Stomach (tissue), 19 donors: ENCODE data around the gene SNAP91. TPM values are rescaled to one million over a fixed set of nuclear protein-coding genes. Genes with fewer than 3 reads are reported as not detected.
"Not testable (repeated sequence)": the region's sequence is repeated elsewhere in the genome, so short reads cannot be mapped to it uniquely, and the experiment has no call there.

Experiments
- DNase-seq, 2 donors: peaks; one replicate each; pipeline versions ENCODE4 v3.0.0 to v3.0.0-alpha.2; 2013 to 2019
- H3K27ac ChIP-seq, 5 donors: fragments of 200-600 bp in 4 of 5; sonication (generic) in 4 of 5; one replicate each; pipeline ENCODE4 v1.5.1; 2013 to 2019; ENCODE audit warnings: mild to moderate bottlenecking in 1 of 5, moderate library complexity in 1 of 5
- H3K27me3 ChIP-seq, 3 donors: fragments of 200-600 bp; sonication (generic); one replicate each; pipeline ENCODE4 v1.5.1; 2017 to 2019; ENCODE audit warnings: mixed run types in 1 of 3
- H3K36me3 ChIP-seq, 4 donors: fragments of 200-600 bp; sonication (generic); 1 replicate in 3 of 4; 2 replicates in 1 of 4; pipeline ENCODE4 v1.5.1; 2016 to 2019
- H3K4me1 ChIP-seq, 4 donors: fragments of 200-600 bp; sonication (generic); one replicate each; pipeline ENCODE4 v1.5.1; 2016 to 2019
- H3K4me3 ChIP-seq, 4 donors: fragments of 200-600 bp; sonication (generic) in 3 of 4; one replicate each; pipeline ENCODE4 v1.5.1; 2016 to 2019; ENCODE audit warnings: mild to moderate bottlenecking in 1 of 4
- H3K9me3 ChIP-seq, 4 donors: fragments of 200-600 bp; sonication (generic); one replicate each; pipeline ENCODE4 v1.5.1; 2016 to 2019
- EP300 ChIP-seq: sonication (generic); formaldehyde crosslinking; IDR thresholded peaks from one replicate; pipeline ENCODE4 v1.6.1; 2017; ENCODE audit warnings: antibody characterized with exemption
- POLR2A ChIP-seq, 4 donors: fragments of 450-650 bp; IDR thresholded peaks; one replicate each; pipeline ENCODE4 v1.6.1; 2016; ENCODE audit warnings: antibody characterized with exemption in 4 of 4, control low read depth in 2 of 4, mild to moderate bottlenecking in 1 of 4, moderate library complexity in 1 of 4
- POLR2AphosphoS5 ChIP-seq, 3 donors: sonication (generic); formaldehyde crosslinking; IDR thresholded peaks; one replicate each; pipeline ENCODE4 v1.6.1; 2016; ENCODE audit warnings: antibody characterized with exemption in 3 of 3
- WGBS, 5 donors: extraction: QIAGEN DNeasy Blood & Tissue Kit in 3 of 5; methylation state at CpG; one replicate each; pipeline versions ENCODE4 v1.1.5 to v1.1.7; 2013 to 2018; 5-methylcytosine and 5-hydroxymethylcytosine counted together
- intact Hi-C: fragments of 100-400 bp; cut with DNase I; formaldehyde crosslinking; loops from one replicate; pipeline ENCODE4 v1.15.1; 2023; ENCODE audit warnings: low total_unique reads
- long read RNA-seq, 10 donors: transcript quantifications; one replicate each; lab custom pipeline, GENCODE V29; 2026
- polyA plus RNA-seq, 3 donors: library from polyadenylated mRNA; stranded (reverse); fragments of 200-250 nt; gene quantifications; one replicate each; pipeline ENCODE4 v1.2.3, GENCODE V29; 2013
- total RNA-seq, 5 donors: library from RNA; depleted of rRNA; stranded (reverse); fragments of >200 nt; gene quantifications; one replicate each; pipeline versions ENCODE4 v1.1.0 to v1.2.3, GENCODE V29; 2014 to 2016
- TF ChIP-seq, protein P1 (sequence below), 7 experiments: fragments of 450-650 bp in 4 of 7; fragments of 200-600 bp in 3 of 7; sonication (generic) in 3 of 7; IDR thresholded peaks; one replicate each; pipeline ENCODE4 v1.5.1; 2016 to 2019; ENCODE audit warnings: antibody characterized with exemption in 7 of 7, control low read depth in 2 of 7, mild to moderate bottlenecking in 1 of 7
- donor health status: healthy with polysubstance abuse.
- donor health status: Bipolar disorder and iron deficiency.
- donor health status: healthy.

The SNAP91 gene
- total RNA-seq (1 to 10 TPM in 1 of 5 donors, not detected in 4; 3.5 TPM), polyA plus RNA-seq (under 1 TPM; 0.12 to 0.68 (median 0.15) TPM)
- long read RNA-seq, donor 1 = 0 reads
- long read RNA-seq, donor 2 = 0 reads
- long read RNA-seq, donor 3 = 0 reads
- long read RNA-seq, donor 4 = 0 reads
- long read RNA-seq, donor 5 = 0 reads
- long read RNA-seq, donor 6 = 0 reads
- long read RNA-seq, donor 7, partial matches to known transcripts = 53 of 53 reads
- long read RNA-seq, donor 7, other reads (novel, unspliced or antisense) = 0 of 53 reads
- long read RNA-seq, donor 8 = 0 reads
- long read RNA-seq, donor 9 = 0 reads
- long read RNA-seq, donor 10 = 0 reads

- Histone ChIP-seq H3K9me3 (peaks cover 0 to 20% (median 0%) of the 10 kb centered on the region in 4 donors), H3K36me3 (no peaks in the 10 kb centered on the region), H3K4me1 (peaks cover 0 to 24% (median 19%) of the 10 kb centered on the region in 4 donors), H3K27me3 (peaks cover 15 to 57% (median 36%) of the 10 kb centered on the region in 3 donors), H3K27ac (peak within 1 kb of the TSS in 1 of 5 donors; percentile 42), H3K4me3 (peak within 1 kb of the TSS; percentile 48 to 61 (median 56))
- DNase-seq = peak in 1 of 2 donors; percentile 84
- TF ChIP-seq EP300 (no peak), POLR2AphosphoS5 (IDR thresholded peaks at IDR 0.05) (no peak), POLR2A (IDR thresholded peaks at IDR 0.05) (no peak)
- TF ChIP-seq, protein P1, sequence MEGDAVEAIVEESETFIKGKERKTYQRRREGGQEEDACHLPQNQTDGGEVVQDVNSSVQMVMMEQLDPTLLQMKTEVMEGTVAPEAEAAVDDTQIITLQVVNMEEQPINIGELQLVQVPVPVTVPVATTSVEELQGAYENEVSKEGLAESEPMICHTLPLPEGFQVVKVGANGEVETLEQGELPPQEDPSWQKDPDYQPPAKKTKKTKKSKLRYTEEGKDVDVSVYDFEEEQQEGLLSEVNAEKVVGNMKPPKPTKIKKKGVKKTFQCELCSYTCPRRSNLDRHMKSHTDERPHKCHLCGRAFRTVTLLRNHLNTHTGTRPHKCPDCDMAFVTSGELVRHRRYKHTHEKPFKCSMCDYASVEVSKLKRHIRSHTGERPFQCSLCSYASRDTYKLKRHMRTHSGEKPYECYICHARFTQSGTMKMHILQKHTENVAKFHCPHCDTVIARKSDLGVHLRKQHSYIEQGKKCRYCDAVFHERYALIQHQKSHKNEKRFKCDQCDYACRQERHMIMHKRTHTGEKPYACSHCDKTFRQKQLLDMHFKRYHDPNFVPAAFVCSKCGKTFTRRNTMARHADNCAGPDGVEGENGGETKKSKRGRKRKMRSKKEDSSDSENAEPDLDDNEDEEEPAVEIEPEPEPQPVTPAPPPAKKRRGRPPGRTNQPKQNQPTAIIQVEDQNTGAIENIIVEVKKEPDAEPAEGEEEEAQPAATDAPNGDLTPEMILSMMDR (IDR thresholded peaks at IDR 0.05) = no peak
- WGBS, 5 donors = 2 to 4% (median 3%) methylated on average over 25 to 82 of the region's 83 CpGs
- intact Hi-C loops = no loop called here
These were observed at the start of gene SNAP91 for GRCh38 chr6:83708970-83709747. SNAP91 (minus strand) TSS chr6:83709101; CDS start chr6:83707927, 1,174 bp downstream.

DNA sequence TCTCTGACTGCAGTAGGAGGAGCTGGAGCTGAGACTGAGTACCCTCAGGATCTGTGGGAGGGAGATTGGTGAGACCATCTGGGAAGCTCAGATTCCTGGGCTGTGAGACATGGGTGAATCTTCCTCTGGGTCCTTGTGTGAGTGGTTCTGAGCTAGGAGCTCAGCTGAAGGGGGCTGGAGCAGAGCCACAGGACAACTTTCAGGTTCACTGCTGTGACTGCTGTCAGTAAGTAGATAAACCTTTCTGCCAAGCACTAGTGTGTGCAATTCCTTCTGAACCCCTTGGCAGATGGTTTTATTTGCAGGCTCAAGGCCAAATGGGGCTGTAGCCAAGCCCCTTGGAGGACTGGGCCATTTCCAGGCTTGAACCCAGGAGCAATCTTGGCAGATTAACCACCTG is 49.6 kb upstream of the SNAP91 start:
- Histone ChIP-seq H3K4me3 (no peak overlapping the region), H3K9me3 (peaks cover 0 to 34% (median 23%) of the 10 kb centered on the region in 4 donors), H3K36me3 (no peaks in the 10 kb centered on the region), H3K27me3 (no peaks in the 10 kb centered on the region), H3K4me1 (no peaks in the 10 kb centered on the region), H3K27ac (no peak overlapping the region)
- TF ChIP-seq POLR2AphosphoS5 (IDR thresholded peaks at IDR 0.05) (no peak), POLR2A (IDR thresholded peaks at IDR 0.05) (no peak), EP300 (no peak)
- TF ChIP-seq, protein P1 (IDR thresholded peaks at IDR 0.05) = no peak
- no peak for DNase-seq
- intact Hi-C loops = no loop called here

DNA sequence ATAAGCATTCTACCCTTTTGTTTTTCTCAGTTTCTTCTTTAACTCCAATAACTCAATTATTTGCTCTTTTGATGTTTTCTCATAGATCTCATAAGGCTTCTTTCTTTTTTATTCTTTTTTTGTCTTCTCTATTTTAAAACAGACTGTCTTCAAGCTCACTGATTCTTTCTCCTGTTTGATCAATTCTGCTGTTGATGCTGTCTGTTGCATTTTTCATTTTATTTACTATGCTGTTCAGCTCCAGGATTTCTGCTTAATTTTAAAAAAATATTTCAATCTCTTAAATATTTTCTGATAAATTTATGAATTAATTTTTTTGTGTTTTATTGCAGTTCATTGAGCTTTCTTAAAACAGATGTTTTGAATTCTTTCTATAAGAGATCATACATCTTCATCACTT is 48.1 kb upstream of the SNAP91 start:
- no peaks in the 10 kb centered on the region for H3K27me3 ChIP-seq
- intact Hi-C loops = no loop called here
- no peak overlapping the region for H3K27ac ChIP-seq
- no peaks in the 10 kb centered on the region for H3K4me1 ChIP-seq
- no peak for DNase-seq
- peaks cover 0 to 40% (median 23%) of the 10 kb centered on the region in 4 donors for H3K9me3 ChIP-seq
- TF ChIP-seq POLR2A (IDR thresholded peaks at IDR 0.05) (no peak), POLR2AphosphoS5 (IDR thresholded peaks at IDR 0.05) (no peak), EP300 (no peak)
- TF ChIP-seq, protein P1 (IDR thresholded peaks at IDR 0.05) = no peak
- no peak overlapping the region for H3K4me3 ChIP-seq
- H3K36me3 ChIP-seq = no peaks in the 10 kb centered on the region

DNA sequence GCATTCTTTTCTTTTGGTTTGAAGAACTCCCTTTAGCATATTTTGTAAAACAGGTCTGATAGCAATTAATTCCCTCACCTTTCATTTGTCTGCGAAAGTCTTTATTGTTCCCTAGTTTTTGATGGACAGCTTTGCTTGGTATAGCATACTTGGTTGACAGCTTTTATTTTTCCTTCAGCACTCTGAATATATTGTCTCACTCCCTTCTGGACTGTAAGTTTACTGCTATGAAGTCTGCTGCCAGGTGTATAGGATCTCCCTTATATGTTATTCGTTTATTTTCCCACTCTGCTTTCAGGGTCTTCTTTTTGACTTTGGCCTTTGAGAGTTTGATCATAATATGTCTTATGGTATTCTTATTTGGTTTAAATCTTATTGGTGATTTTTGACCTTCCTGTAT is 47.7 kb upstream of the SNAP91 start:
- no peaks in the 10 kb centered on the region for H3K27me3 ChIP-seq
- WGBS, 5 donors = 78 to 90% (median 85%) methylated on average over 2 of the region's 2 CpGs
- H3K9me3 ChIP-seq = peaks cover 0 to 40% (median 23%) of the 10 kb centered on the region in 4 donors

DNA sequence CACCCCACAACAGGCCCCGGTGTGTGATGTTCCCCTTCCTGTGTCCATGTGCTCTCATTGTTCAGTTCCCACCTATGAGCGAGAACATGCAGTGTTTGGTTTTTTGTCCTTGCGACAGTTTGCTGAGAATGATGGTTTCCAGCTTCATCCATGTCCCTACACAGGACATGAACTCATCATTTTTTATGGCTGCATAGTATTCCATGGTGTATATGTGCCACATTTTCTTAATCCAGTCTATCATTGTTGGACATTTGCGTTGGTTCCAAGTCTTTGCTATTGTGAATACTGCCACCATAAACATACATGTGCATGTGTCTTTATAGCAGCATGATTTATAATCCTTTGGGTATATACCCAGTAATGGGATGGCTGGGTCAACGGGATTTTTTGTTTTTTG is 43.5 kb upstream of the SNAP91 start:
- H3K4me1 ChIP-seq, H3K36me3 ChIP-seq, H3K27me3 ChIP-seq, H3K4me3 ChIP-seq, DNase-seq, H3K27ac ChIP-seq, intact Hi-C loops: not testable (repeated sequence)
- peaks cover 0 to 26% (median 13%) of the 10 kb centered on the region in 4 donors for H3K9me3 ChIP-seq
- WGBS, 5 donors = 79 to 84% (median 81%) methylated on average over 5 of the region's 5 CpGs

More for the DNA sequence above, 47.7 kb upstream of the SNAP91 start:
- Histone ChIP-seq H3K36me3 (no peaks in the 10 kb centered on the region), H3K27ac (no peak overlapping the region), H3K4me3 (no peak overlapping the region), H3K4me1 (no peaks in the 10 kb centered on the region)
- TF ChIP-seq, protein P1 (IDR thresholded peaks at IDR 0.05) = no peak
- TF ChIP-seq POLR2A (IDR thresholded peaks at IDR 0.05) (no peak), EP300 (no peak), POLR2AphosphoS5 (IDR thresholded peaks at IDR 0.05) (no peak)
- intact Hi-C loops = no loop called here
- no peak for DNase-seq
